GM12878 (cell line): Measurements from ENCODE around the gene ACYP2. TPM values are rescaled to one million over a fixed set of nuclear protein-coding genes. Genes with fewer than 3 reads are reported as not detected.

Experiments
- ATAC-seq: fragments of 200-7000 bp; cut with Tn5 transposase; 3 replicates; pipeline ENCODE4 v1.9.1; 2020; ENCODE audit warnings: mild to moderate bottlenecking, moderate library complexity
- BruUV-seq: library from RNA; stranded (reverse); fragments of 400-500 nt; replicated peaks from 2 replicates; lab custom pipeline; 2021; lab: Mats Ljungman, UMichigan
- CTCF ChIA-PET: fragments of 300-600 bp; sonication (Branson Sonifier 250); formaldehyde crosslinking; extraction: SDS; loops from one replicate; lab custom pipeline; 2021; ENCODE audit warnings: inconsistent platforms; lab: Yijun Ruan, JAX
- POLR2A ChIA-PET: fragments of 350-600 bp; formaldehyde crosslinking; extraction: SDS; loops from one replicate; lab custom pipeline; 2021; ENCODE audit warnings: inconsistent platforms; lab: Charles Lee
- RAD21 ChIA-PET: fragments of 300-600 bp; sonication (Branson Sonifier 250); formaldehyde crosslinking; loops from one replicate; lab custom pipeline; 2023; ENCODE audit warnings: antibody characterized with exemption; ENCODE audit not compliant: unreplicated experiment; lab: Charles Lee
- SMC1A ChIA-PET: fragments of 300-600 bp; sonication (Branson Sonifier 250); formaldehyde crosslinking; loops from one replicate; lab custom pipeline; 2023; ENCODE audit not compliant: unreplicated experiment, uncharacterized antibody; lab: Charles Lee
- DNase-seq: peaks from one replicate; pipeline ENCODE4 v3.0.0-alpha.2; 2011; ENCODE audit warnings: low read depth, low spot score
- FAIRE-seq: peaks from 3 replicates; lab custom pipeline; 2011; peaks lifted over from hg19 to GRCh38; lab: Jason Lieb, UNC
- H2AFZ ChIP-seq: 2 replicates; pipeline ENCODE4 v1.6.0; 2011; ENCODE audit warnings: low read depth, low read length, control low read depth; ENCODE audit not compliant: control insufficient read depth
- H3K27ac ChIP-seq: 2 replicates; pipeline ENCODE4 v1.5.1; 2011; ENCODE audit warnings: control low read depth; ENCODE audit not compliant: control insufficient read depth, insufficient read depth
- H3K27me3 ChIP-seq, 2 experiments: replicated peaks in 1 of 2; 2 replicates each; pipeline versions ENCODE4 v1.6.0 to v1.6.1; 2011; ENCODE audit warnings: low read length in 1 of 2; ENCODE audit not compliant: control insufficient read depth in 2 of 2, insufficient read depth in 2 of 2
- H3K36me3 ChIP-seq, 2 experiments: 2 replicates each; pipeline ENCODE4 v1.5.1; 2011; ENCODE audit warnings: low read length in 1 of 2; ENCODE audit not compliant: control insufficient read depth in 2 of 2, insufficient read depth in 2 of 2
- H3K4me1 ChIP-seq: 2 replicates; pipeline ENCODE4 v1.6.1; 2011; ENCODE audit warnings: mild to moderate bottlenecking, low read length, moderate library complexity, mixed read lengths; ENCODE audit not compliant: control insufficient read depth, insufficient read depth
- H3K4me2 ChIP-seq: 2 replicates; pipeline ENCODE4 v1.6.0; 2011; ENCODE audit warnings: control low read depth; ENCODE audit not compliant: control insufficient read depth, insufficient read depth
- H3K4me3 ChIP-seq: fragments of 200-600 bp; sonication (generic); 2 replicates; pipeline ENCODE4 v1.5.1; 2016
- H3K79me2 ChIP-seq: 2 replicates; pipeline ENCODE4 v1.6.0; 2011; ENCODE audit warnings: low read length; ENCODE audit not compliant: control insufficient read depth, insufficient read depth
- H3K9ac ChIP-seq: 2 replicates; pipeline ENCODE4 v1.8.0; 2011; ENCODE audit warnings: low read length, control low read depth, mixed read lengths; ENCODE audit not compliant: control insufficient read depth, insufficient read depth
- H3K9me3 ChIP-seq: replicated peaks from 3 replicates; pipeline ENCODE4 v1.5.1; 2011; ENCODE audit warnings: mild to moderate bottlenecking, low read length; ENCODE audit not compliant: control insufficient read depth, insufficient read depth
- H4K20me1 ChIP-seq: 2 replicates; pipeline ENCODE4 v1.6.0; 2011; ENCODE audit not compliant: control insufficient read depth, insufficient read depth
- CEBPB ChIP-seq, 2 experiments: fragments of 150-350 bp in 1 of 2; IDR thresholded peaks; 2 replicates each; pipeline ENCODE4 v1.6.1; 2012 to 2014; ENCODE audit warnings: low read depth in 2 of 2, low read length in 2 of 2, borderline replicate concordance in 1 of 2, inconsistent platforms in 1 of 2
- JUNB ChIP-seq: IDR thresholded peaks from 2 replicates; pipeline ENCODE4 v1.6.1; 2016; ENCODE audit warnings: antibody characterized with exemption, mild to moderate bottlenecking
- KAT2A ChIP-seq: conservative IDR thresholded peaks from 2 replicates; pipeline ENCODE4 v1.6.1; 2011; ENCODE audit warnings: low read depth, low read length; ENCODE audit not compliant: control insufficient read depth
- NFXL1 ChIP-seq: fragments of 450-650 bp; IDR thresholded peaks from 2 replicates; pipeline ENCODE4 v1.6.1; 2017; ENCODE audit warnings: antibody characterized with exemption, mild to moderate bottlenecking, borderline replicate concordance
- POU2F2 ChIP-seq: IDR thresholded peaks from 3 replicates; pipeline ENCODE4 v1.6.1; 2011; ENCODE audit warnings: low read depth, mild to moderate bottlenecking, low read length, borderline replicate concordance
- RAD21 ChIP-seq: IDR thresholded peaks from 2 replicates; pipeline ENCODE4 v1.6.1; 2011; ENCODE audit warnings: mild to moderate bottlenecking, low read depth, low read length, moderate library complexity; ENCODE audit not compliant: insufficient read depth
- RELA ChIP-seq: fragments of 450-650 bp; IDR thresholded peaks from 2 replicates; pipeline ENCODE4 v1.8.0; 2014; ENCODE audit warnings: borderline replicate concordance; ENCODE audit not compliant: partially characterized antibody
- SIX5 ChIP-seq: IDR thresholded peaks from 2 replicates; pipeline ENCODE4 v1.6.1; 2011; ENCODE audit warnings: mild to moderate bottlenecking, low read depth, low read length, moderate library complexity; ENCODE audit not compliant: severe bottlenecking
- SP1 ChIP-seq: IDR thresholded peaks from one replicate; pipeline ENCODE4 v1.6.1; 2011; ENCODE audit warnings: low read depth, low read length
- TCF3 ChIP-seq: IDR thresholded peaks from 2 replicates; pipeline ENCODE4 v1.6.1; 2012; ENCODE audit warnings: low read depth, mild to moderate bottlenecking, low read length, borderline replicate concordance; ENCODE audit not compliant: insufficient read depth
- WGBS: methylation state at CpG from one replicate; pipeline ENCODE4 v1.1.6; 2016; ENCODE audit warnings: low lambda C conversion rate; ENCODE audit not compliant: insufficient replicate concordance, insufficient coverage; ENCODE audit errors: missing lambda C conversion rate; 5-methylcytosine and 5-hydroxymethylcytosine counted together
- in situ Hi-C: fragments of 300-500 bp; cut with MboI; formaldehyde crosslinking; loops from 9 replicates; pipeline ENCODE4 v1.14.3; 2018; ENCODE audit warnings: mixed read lengths
- intact Hi-C: fragments of 100-400 bp; cut with micrococcal nuclease; formaldehyde crosslinking; loops from one replicate; pipeline ENCODE4 v1.14.2; 2022; ENCODE audit not compliant: unreplicated experiment
- polyA plus RNA-seq, 11 experiments: library from polyadenylated mRNA; depleted of rRNA in 4 of 11; unstranded in 6 of 11; stranded (reverse) in 5 of 11; fragments of >200 nt; fragmentation: Nextera tagmentation in 4 of 11; fragmentation: Illumina TruSeq in 1 of 11; extraction: Ambion mirVana in 4 of 11; extraction: Trizol in 1 of 11; gene quantifications; 1 replicate in 1 of 11; 2 replicates in 10 of 11; pipeline versions ENCODE4 v1.2.1 to v1.2.3, GENCODE V29; 2011 to 2016; ENCODE audit warnings: inconsistent platforms in 2 of 11, missing spikeins in 2 of 11, low read depth in 1 of 11
- total RNA-seq, 4 experiments: library from RNA; depleted of rRNA in 3 of 4; stranded (reverse); fragments of >200 nt in 3 of 4; fragmentation: Illumina TruSeq in 1 of 4; extraction: Trizol in 1 of 4; gene quantifications; 2 replicates each; pipeline versions ENCODE4 v1.2.1 to v1.2.3, GENCODE V29; 2013 to 2021
- TF ChIP-seq, protein P1 (sequence below): fragments of 450-650 bp; IDR thresholded peaks from 2 replicates; pipeline ENCODE4 v1.6.1; 2017; ENCODE audit warnings: mild to moderate bottlenecking, moderate library complexity
- TF ChIP-seq, protein P2 (sequence below): fragments of 450-650 bp; formaldehyde crosslinking; IDR thresholded peaks from 2 replicates; pipeline ENCODE4 v1.4.0; 2020; ENCODE audit warnings: mild to moderate bottlenecking, moderate library complexity
- TF ChIP-seq, protein P3 (sequence below): fragments of 450-650 bp; conservative IDR thresholded peaks from 2 replicates; pipeline ENCODE4 v1.6.1; 2017; ENCODE audit warnings: mild to moderate bottlenecking, moderate library complexity

ACYP2 gene
- total and polyA plus RNA-seq, 10 of the 15 experiments (the other 5 are each of a cell fraction or from before 2014, with no cell fraction given): 4.2 to 16.3 (median 9.0) TPM

DNA sequence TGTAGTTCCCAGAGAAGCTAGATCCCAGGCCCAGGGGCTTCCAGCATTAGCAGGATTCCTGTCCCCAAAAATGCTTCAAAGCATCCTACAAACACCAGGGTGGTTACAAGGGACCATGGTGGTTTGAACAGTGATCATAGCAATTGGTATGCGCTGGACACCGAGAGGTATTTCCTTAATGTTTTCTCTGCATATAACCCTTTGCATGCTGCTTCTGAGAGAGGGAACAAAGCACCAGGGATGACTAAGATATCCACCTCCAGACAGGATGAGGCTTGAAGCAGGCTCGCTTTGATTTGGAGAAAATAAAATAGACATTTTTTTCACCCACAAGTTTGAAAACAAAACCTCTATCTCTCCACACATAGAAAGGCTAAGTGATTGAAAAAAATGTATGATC lies 191.1 kb downstream of the ACYP2 start:
- BruUV-seq: no TSS peak
- no peaks in the 10 kb centered on the region for H3K4me1 ChIP-seq
- no peaks in the 10 kb centered on the region for H4K20me1 ChIP-seq
- in situ Hi-C loops: no loop called here
- no peaks in the 10 kb centered on the region for H3K36me3 ChIP-seq
- H3K79me2 ChIP-seq: no peaks in the 10 kb centered on the region
- H3K27ac ChIP-seq: no peak overlapping the region
- no peaks in the 10 kb centered on the region for H3K27me3 ChIP-seq
- 67% methylated on average over 3 of the region's 3 CpGs for WGBS
- RAD21 ChIA-PET: no interaction called here
- SMC1A ChIA-PET: no interaction called here
- ATAC-seq (no peak), DNase-seq (no peak), FAIRE-seq (no peak)
- intact Hi-C loops: no loop called here
- H3K4me3 ChIP-seq: no peak overlapping the region
- H3K9ac ChIP-seq: no peak overlapping the region
- POLR2A ChIA-PET: no interaction called here
- no peak overlapping the region for H3K4me2 ChIP-seq
- H2AFZ ChIP-seq: no peak overlapping the region
- no peaks in the 10 kb centered on the region for H3K9me3 ChIP-seq
- CTCF ChIA-PET: interaction anchor here (0.7 kb wide), 1 partner anchor 721 kb away, joined by 3 read pairs; no protein-coding TSS in a partner anchor
- no peak for TF ChIP-seq SP1
- no peak for TF ChIP-seq JUNB
- TF ChIP-seq NFXL1: no peak
- TF ChIP-seq TCF3: no peak
- TF ChIP-seq KAT2A: no peak
- no peak for TF ChIP-seq RAD21
- no peak for TF ChIP-seq RELA
- no peak for TF ChIP-seq SIX5
- TF ChIP-seq POU2F2: no peak
- no peak for TF ChIP-seq CEBPB (IDR thresholded peaks at IDR 0.05; ENCODE audit: borderline replicate concordance in 1 of 2, low read depth in 2 of 2, low read length in 2 of 2)
- TF ChIP-seq, protein P1, sequence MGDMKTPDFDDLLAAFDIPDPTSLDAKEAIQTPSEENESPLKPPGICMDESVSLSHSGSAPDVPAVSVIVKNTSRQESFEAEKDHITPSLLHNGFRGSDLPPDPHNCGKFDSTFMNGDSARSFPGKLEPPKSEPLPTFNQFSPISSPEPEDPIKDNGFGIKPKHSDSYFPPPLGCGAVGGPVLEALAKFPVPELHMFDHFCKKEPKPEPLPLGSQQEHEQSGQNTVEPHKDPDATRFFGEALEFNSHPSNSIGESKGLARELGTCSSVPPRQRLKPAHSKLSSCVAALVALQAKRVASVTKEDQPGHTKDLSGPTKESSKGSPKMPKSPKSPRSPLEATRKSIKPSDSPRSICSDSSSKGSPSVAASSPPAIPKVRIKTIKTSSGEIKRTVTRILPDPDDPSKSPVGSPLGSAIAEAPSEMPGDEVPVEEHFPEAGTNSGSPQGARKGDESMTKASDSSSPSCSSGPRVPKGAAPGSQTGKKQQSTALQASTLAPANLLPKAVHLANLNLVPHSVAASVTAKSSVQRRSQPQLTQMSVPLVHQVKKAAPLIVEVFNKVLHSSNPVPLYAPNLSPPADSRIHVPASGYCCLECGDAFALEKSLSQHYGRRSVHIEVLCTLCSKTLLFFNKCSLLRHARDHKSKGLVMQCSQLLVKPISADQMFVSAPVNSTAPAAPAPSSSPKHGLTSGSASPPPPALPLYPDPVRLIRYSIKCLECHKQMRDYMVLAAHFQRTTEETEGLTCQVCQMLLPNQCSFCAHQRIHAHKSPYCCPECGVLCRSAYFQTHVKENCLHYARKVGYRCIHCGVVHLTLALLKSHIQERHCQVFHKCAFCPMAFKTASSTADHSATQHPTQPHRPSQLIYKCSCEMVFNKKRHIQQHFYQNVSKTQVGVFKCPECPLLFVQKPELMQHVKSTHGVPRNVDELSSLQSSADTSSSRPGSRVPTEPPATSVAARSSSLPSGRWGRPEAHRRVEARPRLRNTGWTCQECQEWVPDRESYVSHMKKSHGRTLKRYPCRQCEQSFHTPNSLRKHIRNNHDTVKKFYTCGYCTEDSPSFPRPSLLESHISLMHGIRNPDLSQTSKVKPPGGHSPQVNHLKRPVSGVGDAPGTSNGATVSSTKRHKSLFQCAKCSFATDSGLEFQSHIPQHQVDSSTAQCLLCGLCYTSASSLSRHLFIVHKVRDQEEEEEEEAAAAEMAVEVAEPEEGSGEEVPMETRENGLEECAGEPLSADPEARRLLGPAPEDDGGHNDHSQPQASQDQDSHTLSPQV: no peak
- TF ChIP-seq, protein P2, sequence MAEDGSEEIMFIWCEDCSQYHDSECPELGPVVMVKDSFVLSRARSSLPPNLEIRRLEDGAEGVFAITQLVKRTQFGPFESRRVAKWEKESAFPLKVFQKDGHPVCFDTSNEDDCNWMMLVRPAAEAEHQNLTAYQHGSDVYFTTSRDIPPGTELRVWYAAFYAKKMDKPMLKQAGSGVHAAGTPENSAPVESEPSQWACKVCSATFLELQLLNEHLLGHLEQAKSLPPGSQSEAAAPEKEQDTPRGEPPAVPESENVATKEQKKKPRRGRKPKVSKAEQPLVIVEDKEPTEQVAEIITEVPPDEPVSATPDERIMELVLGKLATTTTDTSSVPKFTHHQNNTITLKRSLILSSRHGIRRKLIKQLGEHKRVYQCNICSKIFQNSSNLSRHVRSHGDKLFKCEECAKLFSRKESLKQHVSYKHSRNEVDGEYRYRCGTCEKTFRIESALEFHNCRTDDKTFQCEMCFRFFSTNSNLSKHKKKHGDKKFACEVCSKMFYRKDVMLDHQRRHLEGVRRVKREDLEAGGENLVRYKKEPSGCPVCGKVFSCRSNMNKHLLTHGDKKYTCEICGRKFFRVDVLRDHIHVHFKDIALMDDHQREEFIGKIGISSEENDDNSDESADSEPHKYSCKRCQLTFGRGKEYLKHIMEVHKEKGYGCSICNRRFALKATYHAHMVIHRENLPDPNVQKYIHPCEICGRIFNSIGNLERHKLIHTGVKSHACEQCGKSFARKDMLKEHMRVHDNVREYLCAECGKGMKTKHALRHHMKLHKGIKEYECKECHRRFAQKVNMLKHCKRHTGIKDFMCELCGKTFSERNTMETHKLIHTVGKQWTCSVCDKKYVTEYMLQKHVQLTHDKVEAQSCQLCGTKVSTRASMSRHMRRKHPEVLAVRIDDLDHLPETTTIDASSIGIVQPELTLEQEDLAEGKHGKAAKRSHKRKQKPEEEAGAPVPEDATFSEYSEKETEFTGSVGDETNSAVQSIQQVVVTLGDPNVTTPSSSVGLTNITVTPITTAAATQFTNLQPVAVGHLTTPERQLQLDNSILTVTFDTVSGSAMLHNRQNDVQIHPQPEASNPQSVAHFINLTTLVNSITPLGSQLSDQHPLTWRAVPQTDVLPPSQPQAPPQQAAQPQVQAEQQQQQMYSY: no peak
- TF ChIP-seq, protein P3, sequence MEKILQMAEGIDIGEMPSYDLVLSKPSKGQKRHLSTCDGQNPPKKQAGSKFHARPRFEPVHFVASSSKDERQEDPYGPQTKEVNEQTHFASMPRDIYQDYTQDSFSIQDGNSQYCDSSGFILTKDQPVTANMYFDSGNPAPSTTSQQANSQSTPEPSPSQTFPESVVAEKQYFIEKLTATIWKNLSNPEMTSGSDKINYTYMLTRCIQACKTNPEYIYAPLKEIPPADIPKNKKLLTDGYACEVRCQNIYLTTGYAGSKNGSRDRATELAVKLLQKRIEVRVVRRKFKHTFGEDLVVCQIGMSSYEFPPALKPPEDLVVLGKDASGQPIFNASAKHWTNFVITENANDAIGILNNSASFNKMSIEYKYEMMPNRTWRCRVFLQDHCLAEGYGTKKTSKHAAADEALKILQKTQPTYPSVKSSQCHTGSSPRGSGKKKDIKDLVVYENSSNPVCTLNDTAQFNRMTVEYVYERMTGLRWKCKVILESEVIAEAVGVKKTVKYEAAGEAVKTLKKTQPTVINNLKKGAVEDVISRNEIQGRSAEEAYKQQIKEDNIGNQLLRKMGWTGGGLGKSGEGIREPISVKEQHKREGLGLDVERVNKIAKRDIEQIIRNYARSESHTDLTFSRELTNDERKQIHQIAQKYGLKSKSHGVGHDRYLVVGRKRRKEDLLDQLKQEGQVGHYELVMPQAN: no peak
